Heart right ventricle (tissue), 16 donors: Measurements from ENCODE around the gene CHST15. TPM values are rescaled to one million over a fixed set of nuclear protein-coding genes. Genes with fewer than 3 reads are reported as not detected.

Source experiments
- ATAC-seq, 8 donors: fragments of 200-7000 bp; cut with Tn5 transposase; one replicate each; pipeline ENCODE4 v1.9.1; 2020; ENCODE audit warnings: mild to moderate bottlenecking in 8 of 8, moderate library complexity in 8 of 8, moderate number of reproducible peaks in 1 of 8
- DNase-seq, 2 donors: peaks; one replicate each; pipeline ENCODE4 v3.0.0-alpha.2; 2020
- H3K27ac ChIP-seq, 10 donors: fragments of 200-600 bp; sonication (generic) in 2 of 10; one replicate each; pipeline versions ENCODE4 v1.5.0 to v1.8.0; 2020 to 2022; ENCODE audit warnings: mild to moderate bottlenecking in 3 of 10
- H3K27me3 ChIP-seq, 7 donors: fragments of 200-600 bp; one replicate each; pipeline ENCODE4 v1.8.0; 2021 to 2022; ENCODE audit warnings: mild to moderate bottlenecking in 2 of 7
- H3K36me3 ChIP-seq, 9 donors: fragments of 200-600 bp; sonication (generic) in 1 of 9; one replicate each; pipeline versions ENCODE4 v1.5.0 to v1.8.0; 2020 to 2022; ENCODE audit warnings: mild to moderate bottlenecking in 2 of 9
- H3K4me1 ChIP-seq, 9 donors: fragments of 200-600 bp; sonication (generic) in 1 of 9; one replicate each; pipeline versions ENCODE4 v1.5.0 to v1.8.0; 2020 to 2022; ENCODE audit warnings: mild to moderate bottlenecking in 4 of 9
- H3K4me3 ChIP-seq, 10 donors: fragments of 200-600 bp; sonication (generic) in 2 of 10; one replicate each; pipeline versions ENCODE4 v1.5.0 to v1.8.0; 2020 to 2022; ENCODE audit warnings: mild to moderate bottlenecking in 7 of 10, moderate library complexity in 2 of 10
- H3K9me3 ChIP-seq, 11 donors: fragments of 200-600 bp in 10 of 11; sonication (generic) in 2 of 11; one replicate each; pipeline versions ENCODE4 v1.5.0 to v1.8.0; 2013 to 2022; ENCODE audit warnings: mild to moderate bottlenecking in 2 of 11, control low read depth in 1 of 11, moderate library complexity in 1 of 11
- WGBS, 2 donors: extraction: QIAGEN DNeasy Blood & Tissue Kit; methylation state at CpG; one replicate each; pipeline ENCODE4 v1.1.7; 2013; ENCODE audit warnings: inconsistent platforms in 1 of 2; 5-methylcytosine and 5-hydroxymethylcytosine counted together
- intact Hi-C, 10 donors: fragments of 100-400 bp; cut with DNase I; formaldehyde crosslinking; loops; one replicate each; pipeline versions ENCODE4 v1.11.1 to v1.14.2; 2022
- polyA plus RNA-seq, 2 donors: library from polyadenylated mRNA; stranded (reverse); fragments of 200-250 nt; gene quantifications; one replicate each; pipeline ENCODE4 v1.2.3, GENCODE V29; 2013
- total RNA-seq, 10 donors: library from RNA; stranded (reverse); fragmentation: NEBNext Ultra II Directional in 3 of 10; extraction: Animal tissue kit (Norgen Biotek cat#: 25700) in 3 of 10; gene quantifications; one replicate each; pipeline versions ENCODE4 v1.2.1 to v1.2.4, GENCODE V29; 2021 to 2023
- TF ChIP-seq, protein P1 (sequence below), 9 donors: fragments of 200-600 bp; sonication (generic) in 2 of 9; IDR thresholded peaks; one replicate each; pipeline versions ENCODE4 v1.5.0 to v1.8.0; 2021 to 2022; ENCODE audit warnings: antibody characterized with exemption in 9 of 9, mild to moderate bottlenecking in 5 of 9, moderate library complexity in 1 of 9
- donor health status: Arrhythmogenic right ventricular cardiomyopathy.
- donor health status: ischemic (EF 13 %, LVEDD 7.1; RV severe dilation, severe dysfunction).
- donor health status: healthy with polysubstance abuse.
- donor health status: DM: no; HTN: yes; CAD: no.
- donor health status: DM: no; HTN: no; CAD: no.
- donor health status: ischemic (EF 25% LVEDD 6.9; RV normal size, moderate dysfunction).
- donor health status: ischemic (EF 25% LVEDD 5.7; RV mildly dilated, moderate dysfunction).
- donor health status: healthy.
- donor health status: DM: yes; HTN: yes; CAD: no.
- donor health status: Ischemic cardiomyopathy.
- donor health status: ischemic (EF 35%, LVEDD 5.7; RV mildly dilated, moderate dysfunction).
- donor health status: nonischemic (EF 11% LVEDD 7.7; RV severe dilation, severe dysfunction).
- donor health status: DM: yes; HTN: yes; CAD: no.
- donor health status: PGD.
- donor health status: ischemic (EF 29% LVEDD 5.4; RV normal size, mild dysfunction).
- donor health status: nonischemic (EF 23%, LVEDD 6.1; RV moderate dilation, normal function).

CHST15 gene
- total and polyA plus RNA-seq, 12 donors, result 1.3 to 16.7 (median 4.8) TPM

DNA sequence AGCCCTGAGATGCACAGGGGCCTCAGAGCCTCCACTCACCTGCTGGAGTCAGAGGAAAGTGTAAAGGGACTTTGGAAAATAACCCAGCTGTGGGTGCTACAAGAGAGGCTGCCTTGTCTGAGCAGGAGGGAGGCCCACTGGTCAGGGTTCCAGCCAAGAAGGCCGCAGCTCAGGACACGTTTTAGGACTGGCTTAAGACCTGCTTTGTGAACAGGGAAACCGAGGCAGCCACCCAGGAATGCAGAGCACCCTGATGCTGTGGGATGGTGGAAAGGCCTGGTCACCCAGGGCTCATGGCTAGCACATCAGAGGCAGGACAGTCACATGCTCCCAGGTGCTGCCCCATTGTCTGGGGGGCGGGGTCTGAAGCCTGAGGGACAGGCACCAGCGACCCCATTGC, 38.9 kb upstream of the CHST15 start:
- TF ChIP-seq, protein P1, sequence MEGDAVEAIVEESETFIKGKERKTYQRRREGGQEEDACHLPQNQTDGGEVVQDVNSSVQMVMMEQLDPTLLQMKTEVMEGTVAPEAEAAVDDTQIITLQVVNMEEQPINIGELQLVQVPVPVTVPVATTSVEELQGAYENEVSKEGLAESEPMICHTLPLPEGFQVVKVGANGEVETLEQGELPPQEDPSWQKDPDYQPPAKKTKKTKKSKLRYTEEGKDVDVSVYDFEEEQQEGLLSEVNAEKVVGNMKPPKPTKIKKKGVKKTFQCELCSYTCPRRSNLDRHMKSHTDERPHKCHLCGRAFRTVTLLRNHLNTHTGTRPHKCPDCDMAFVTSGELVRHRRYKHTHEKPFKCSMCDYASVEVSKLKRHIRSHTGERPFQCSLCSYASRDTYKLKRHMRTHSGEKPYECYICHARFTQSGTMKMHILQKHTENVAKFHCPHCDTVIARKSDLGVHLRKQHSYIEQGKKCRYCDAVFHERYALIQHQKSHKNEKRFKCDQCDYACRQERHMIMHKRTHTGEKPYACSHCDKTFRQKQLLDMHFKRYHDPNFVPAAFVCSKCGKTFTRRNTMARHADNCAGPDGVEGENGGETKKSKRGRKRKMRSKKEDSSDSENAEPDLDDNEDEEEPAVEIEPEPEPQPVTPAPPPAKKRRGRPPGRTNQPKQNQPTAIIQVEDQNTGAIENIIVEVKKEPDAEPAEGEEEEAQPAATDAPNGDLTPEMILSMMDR (IDR thresholded peaks at IDR 0.05), result no peak
- H3K4me3 ChIP-seq, result no peak overlapping the region
- H3K36me3 ChIP-seq, result no peaks in the 10 kb centered on the region
- no peaks in the 10 kb centered on the region for H3K27me3 ChIP-seq
- intact Hi-C loops, result no loop called here
- 86 to 89% methylated on average over 5 of the region's 5 CpGs for WGBS, 2 donors
- ATAC-seq (no peak), DNase-seq (no peak)
- no peak overlapping the region for H3K27ac ChIP-seq
- no peaks in the 10 kb centered on the region for H3K4me1 ChIP-seq
- peaks cover 0 to 7% (median 0%) of the 10 kb centered on the region in 11 donors for H3K9me3 ChIP-seq

DNA sequence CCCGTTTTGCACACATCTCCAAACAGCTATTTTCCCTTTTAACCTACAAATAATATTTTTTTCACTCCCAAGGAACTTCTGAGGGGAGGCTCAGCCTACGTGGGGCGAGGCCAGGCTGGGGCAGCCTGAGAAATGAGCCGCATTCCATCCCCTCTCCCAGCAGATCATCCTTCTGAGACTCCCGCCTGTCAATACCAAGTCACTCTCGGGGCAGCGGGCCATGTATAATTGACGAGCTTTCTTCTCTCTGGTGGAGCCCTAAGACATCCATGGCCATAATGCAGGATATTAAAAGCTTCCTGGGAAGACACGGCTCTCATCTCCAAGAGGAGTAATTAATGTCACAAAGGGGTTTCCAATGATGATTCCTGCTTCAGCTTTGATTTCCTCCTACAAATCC, 37.8 kb upstream of the CHST15 start:
- TF ChIP-seq, protein P1 (IDR thresholded peaks at IDR 0.05), result no peak
- WGBS, 2 donors, result 77 to 90% methylated on average over 9 of the region's 9 CpGs

DNA sequence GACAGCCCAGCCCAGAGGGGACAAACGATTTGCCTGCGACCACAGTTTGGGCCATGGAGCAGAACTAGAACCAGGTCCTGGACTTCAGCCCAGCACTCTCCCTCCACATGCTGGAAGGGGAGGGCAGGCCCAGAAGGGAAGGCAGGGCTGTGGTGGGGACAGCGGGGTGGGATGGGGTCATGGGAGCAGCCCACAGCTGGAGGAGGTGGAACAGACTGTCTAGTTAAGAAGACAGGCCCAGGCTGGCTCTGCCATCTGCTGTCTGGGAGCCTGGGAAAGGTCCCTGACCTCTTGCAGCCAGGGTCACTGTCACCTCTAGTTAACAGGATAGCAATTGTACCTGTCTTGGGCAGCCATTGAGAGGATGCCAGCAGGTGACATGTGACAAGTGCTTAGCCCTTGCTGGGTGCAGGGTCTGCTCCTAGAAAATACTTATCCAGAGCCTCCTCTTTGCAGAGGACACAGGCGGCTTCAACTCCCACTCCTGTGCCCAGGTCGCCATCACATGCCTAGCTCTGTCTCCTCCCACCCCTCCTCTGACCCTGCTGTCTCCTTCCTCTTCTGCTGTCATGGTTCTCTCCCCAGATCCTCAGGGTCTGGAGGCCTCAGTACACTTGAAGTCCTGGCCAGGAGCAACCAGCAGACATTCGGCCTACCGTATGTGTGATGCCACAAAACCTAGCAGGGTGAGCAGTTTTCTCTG, 37.0 kb upstream of the CHST15 start:
- Histone ChIP-seq H3K27ac (no peak overlapping the region), H3K4me1 (no peaks in the 10 kb centered on the region), H3K9me3 (peaks cover 0 to 1% (median 0%) of the 10 kb centered on the region in 11 donors), H3K4me3 (no peak overlapping the region), H3K27me3 (no peaks in the 10 kb centered on the region), H3K36me3 (no peaks in the 10 kb centered on the region)
- 91 to 92% methylated on average over 7 of the region's 7 CpGs for WGBS, 2 donors
- DNase-seq (no peak), ATAC-seq (no peak)
- intact Hi-C loops, result no loop called here
- TF ChIP-seq, protein P1 (IDR thresholded peaks at IDR 0.05), result no peak

More for the DNA sequence above, 37.8 kb upstream of the CHST15 start:
- intact Hi-C loops, result no loop called here
- Histone ChIP-seq H3K27me3 (no peaks in the 10 kb centered on the region), H3K27ac (no peak overlapping the region), H3K4me1 (no peaks in the 10 kb centered on the region), H3K4me3 (no peak overlapping the region), H3K9me3 (peaks cover 0 to 7% (median 0%) of the 10 kb centered on the region in 11 donors), H3K36me3 (no peaks in the 10 kb centered on the region)
- no peak for ATAC-seq
- DNase-seq, result no peak

DNA sequence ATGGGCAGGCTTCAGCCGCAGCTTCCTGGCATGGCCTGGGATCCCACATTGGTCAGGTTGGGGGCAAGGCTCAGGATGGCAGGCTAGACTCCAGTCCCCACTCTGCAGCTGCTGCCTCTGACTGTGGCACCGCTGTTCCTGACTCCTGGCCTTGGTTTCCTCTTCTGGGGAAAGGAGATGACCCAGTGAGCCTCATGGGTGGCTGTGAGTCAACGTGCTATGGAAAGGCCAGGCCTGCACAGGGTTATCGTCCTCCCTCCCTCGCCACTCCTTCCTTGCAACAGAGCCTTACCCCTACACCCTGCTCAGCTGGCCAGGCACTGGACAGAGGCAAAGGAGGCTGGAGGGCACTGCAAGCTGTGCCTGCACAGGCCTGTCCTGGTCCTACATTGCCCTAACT, 36.1 kb upstream of the CHST15 start:
- no peaks in the 10 kb centered on the region for H3K4me1 ChIP-seq
- DNase-seq (no peak), ATAC-seq (peak in 1 of 8 donors; percentile 38)
- no peak overlapping the region for H3K27ac ChIP-seq
- intact Hi-C loops, result no loop called here
- TF ChIP-seq, protein P1 (IDR thresholded peaks at IDR 0.05), result no peak
- H3K27me3 ChIP-seq, result no peaks in the 10 kb centered on the region
- WGBS, 2 donors, result 88 to 95% methylated on average over 5 of the region's 5 CpGs
- H3K36me3 ChIP-seq, result no peaks in the 10 kb centered on the region
- no peaks in the 10 kb centered on the region for H3K9me3 ChIP-seq
- no peak overlapping the region for H3K4me3 ChIP-seq
